GM12878 (cell line): ENCODE measurements around the gene TBC1D30. TPM values are rescaled to one million over a fixed set of nuclear protein-coding genes. Genes with fewer than 3 reads are reported as not detected.

Source experiments
- CTCF ChIP-seq, 3 experiments: IDR thresholded peaks in 2 of 3; conservative IDR thresholded peaks in 1 of 3; 2 replicates each; pipeline ENCODE4 v1.5.1; 2011; ENCODE audit warnings: low read depth in 3 of 3, low read length in 3 of 3, mild to moderate bottlenecking in 3 of 3, control low read depth in 2 of 3, moderate library complexity in 2 of 3, inconsistent platforms in 1 of 3, mixed read lengths in 1 of 3; ENCODE audit not compliant: control insufficient read depth in 2 of 3, insufficient read depth in 1 of 3; ENCODE audit errors: extremely low read depth in 1 of 3
- SMC3 ChIP-seq: IDR thresholded peaks from 2 replicates; pipeline ENCODE4 v1.6.1; 2011; ENCODE audit warnings: low read length, improper control_type of control experiment, borderline replicate concordance
- SUZ12 ChIP-seq: fragments of 200-600 bp; sonication (generic); IDR thresholded peaks from one replicate; pipeline ENCODE4 v1.6.1; 2018; ENCODE audit warnings: antibody characterized with exemption, mild to moderate bottlenecking; ENCODE audit not compliant: unreplicated experiment
- YY1 ChIP-seq: IDR thresholded peaks from 2 replicates; pipeline ENCODE4 v1.6.1; 2011; ENCODE audit warnings: low read depth, mild to moderate bottlenecking, low read length
- polyA plus RNA-seq, 11 experiments: library from polyadenylated mRNA; depleted of rRNA in 4 of 11; unstranded in 6 of 11; stranded (reverse) in 5 of 11; fragments of >200 nt; fragmentation: Nextera tagmentation in 4 of 11; fragmentation: Illumina TruSeq in 1 of 11; extraction: Ambion mirVana in 4 of 11; extraction: Trizol in 1 of 11; gene quantifications; 1 replicate in 1 of 11; 2 replicates in 10 of 11; pipeline versions ENCODE4 v1.2.1 to v1.2.3, GENCODE V29; 2011 to 2016; ENCODE audit warnings: inconsistent platforms in 2 of 11, missing spikeins in 2 of 11, low read depth in 1 of 11
- total RNA-seq, 4 experiments: library from RNA; depleted of rRNA in 3 of 4; stranded (reverse); fragments of >200 nt in 3 of 4; fragmentation: Illumina TruSeq in 1 of 4; extraction: Trizol in 1 of 4; gene quantifications; 2 replicates each; pipeline versions ENCODE4 v1.2.1 to v1.2.3, GENCODE V29; 2013 to 2021
- TF ChIP-seq, protein P1 (sequence below): fragments of 150-350 bp; IDR thresholded peaks from 2 replicates; pipeline ENCODE4 v1.6.1; 2014; ENCODE audit warnings: mild to moderate bottlenecking, low read depth, low read length
- TF ChIP-seq, protein P2 (sequence below): IDR thresholded peaks from 2 replicates; pipeline ENCODE4 v1.6.1; 2012; ENCODE audit warnings: improper control_type of control experiment, low read depth, low read length; ENCODE audit not compliant: insufficient replicate concordance

TBC1D30 gene
- total and polyA plus RNA-seq, 10 of the 15 experiments (the other 5 are each of a cell fraction or from before 2014, with no cell fraction given) = 1.2 to 23.3 (median 11.1) TPM

GRCh38 chr12:64890873-64891468 lies 66.5 kb downstream of the TBC1D30 start (continued):
- TF ChIP-seq, protein P1, sequence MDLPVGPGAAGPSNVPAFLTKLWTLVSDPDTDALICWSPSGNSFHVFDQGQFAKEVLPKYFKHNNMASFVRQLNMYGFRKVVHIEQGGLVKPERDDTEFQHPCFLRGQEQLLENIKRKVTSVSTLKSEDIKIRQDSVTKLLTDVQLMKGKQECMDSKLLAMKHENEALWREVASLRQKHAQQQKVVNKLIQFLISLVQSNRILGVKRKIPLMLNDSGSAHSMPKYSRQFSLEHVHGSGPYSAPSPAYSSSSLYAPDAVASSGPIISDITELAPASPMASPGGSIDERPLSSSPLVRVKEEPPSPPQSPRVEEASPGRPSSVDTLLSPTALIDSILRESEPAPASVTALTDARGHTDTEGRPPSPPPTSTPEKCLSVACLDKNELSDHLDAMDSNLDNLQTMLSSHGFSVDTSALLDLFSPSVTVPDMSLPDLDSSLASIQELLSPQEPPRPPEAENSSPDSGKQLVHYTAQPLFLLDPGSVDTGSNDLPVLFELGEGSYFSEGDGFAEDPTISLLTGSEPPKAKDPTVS = no peak
- TF ChIP-seq SUZ12 (no peak), CTCF (IDR thresholded peaks at IDR 0.05 in 2 of 3, conservative IDR thresholded peaks at IDR 0.05 in 1 of 3; ENCODE audit: control insufficient read depth in 2 of 3, extremely low read depth in 1 of 3, insufficient read depth in 1 of 3, low read depth in 3 of 3, low read length in 3 of 3) (peak; percentile 48 to 69 (median 59); a peak in 5 of 6 replicates), YY1 (0 out of 2 replicates have a peak, but pooled peaks have one; percentile 26), SMC3 (peak; percentile 86)
- TF ChIP-seq, protein P2, sequence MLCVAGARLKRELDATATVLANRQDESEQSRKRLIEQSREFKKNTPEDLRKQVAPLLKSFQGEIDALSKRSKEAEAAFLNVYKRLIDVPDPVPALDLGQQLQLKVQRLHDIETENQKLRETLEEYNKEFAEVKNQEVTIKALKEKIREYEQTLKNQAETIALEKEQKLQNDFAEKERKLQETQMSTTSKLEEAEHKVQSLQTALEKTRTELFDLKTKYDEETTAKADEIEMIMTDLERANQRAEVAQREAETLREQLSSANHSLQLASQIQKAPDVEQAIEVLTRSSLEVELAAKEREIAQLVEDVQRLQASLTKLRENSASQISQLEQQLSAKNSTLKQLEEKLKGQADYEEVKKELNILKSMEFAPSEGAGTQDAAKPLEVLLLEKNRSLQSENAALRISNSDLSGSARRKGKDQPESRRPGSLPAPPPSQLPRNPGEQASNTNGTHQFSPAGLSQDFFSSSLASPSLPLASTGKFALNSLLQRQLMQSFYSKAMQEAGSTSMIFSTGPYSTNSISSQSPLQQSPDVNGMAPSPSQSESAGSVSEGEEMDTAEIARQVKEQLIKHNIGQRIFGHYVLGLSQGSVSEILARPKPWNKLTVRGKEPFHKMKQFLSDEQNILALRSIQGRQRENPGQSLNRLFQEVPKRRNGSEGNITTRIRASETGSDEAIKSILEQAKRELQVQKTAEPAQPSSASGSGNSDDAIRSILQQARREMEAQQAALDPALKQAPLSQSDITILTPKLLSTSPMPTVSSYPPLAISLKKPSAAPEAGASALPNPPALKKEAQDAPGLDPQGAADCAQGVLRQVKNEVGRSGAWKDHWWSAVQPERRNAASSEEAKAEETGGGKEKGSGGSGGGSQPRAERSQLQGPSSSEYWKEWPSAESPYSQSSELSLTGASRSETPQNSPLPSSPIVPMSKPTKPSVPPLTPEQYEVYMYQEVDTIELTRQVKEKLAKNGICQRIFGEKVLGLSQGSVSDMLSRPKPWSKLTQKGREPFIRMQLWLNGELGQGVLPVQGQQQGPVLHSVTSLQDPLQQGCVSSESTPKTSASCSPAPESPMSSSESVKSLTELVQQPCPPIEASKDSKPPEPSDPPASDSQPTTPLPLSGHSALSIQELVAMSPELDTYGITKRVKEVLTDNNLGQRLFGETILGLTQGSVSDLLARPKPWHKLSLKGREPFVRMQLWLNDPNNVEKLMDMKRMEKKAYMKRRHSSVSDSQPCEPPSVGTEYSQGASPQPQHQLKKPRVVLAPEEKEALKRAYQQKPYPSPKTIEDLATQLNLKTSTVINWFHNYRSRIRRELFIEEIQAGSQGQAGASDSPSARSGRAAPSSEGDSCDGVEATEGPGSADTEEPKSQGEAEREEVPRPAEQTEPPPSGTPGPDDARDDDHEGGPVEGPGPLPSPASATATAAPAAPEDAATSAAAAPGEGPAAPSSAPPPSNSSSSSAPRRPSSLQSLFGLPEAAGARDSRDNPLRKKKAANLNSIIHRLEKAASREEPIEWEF = no peak
